HEK293 (cell line): ENCODE measurements around the gene OTOS.

ENCODE experiments used
- CTCF ChIA-PET: fragments of 350-600 bp; formaldehyde crosslinking; extraction: SDS; loops from one replicate; lab custom pipeline; 2021; ENCODE audit warnings: antibody characterized with exemption; lab: Yijun Ruan, JAX
- POLR2A ChIA-PET: fragments of 300-600 bp; formaldehyde crosslinking; extraction: SDS; loops from one replicate; lab custom pipeline; 2020; ENCODE audit warnings: antibody characterized with exemption, inconsistent platforms; lab: Yijun Ruan, JAX
- H3K27ac ChIP-seq: fragments of 200-500 bp; sonication (Bioruptor generic); 2 replicates; pipeline ENCODE4 v1.5.1; 2014; ENCODE audit warnings: low read depth, low read length, control low read depth, inconsistent platforms; ENCODE audit errors: extremely low read depth
- H3K36me3 ChIP-seq, 2 experiments: fragments of 200-500 bp in 1 of 2; sonication (Bioruptor generic) in 1 of 2; 1 replicate in 1 of 2; 2 replicates in 1 of 2; pipeline ENCODE4 v1.5.1; 2014 to 2017; ENCODE audit warnings: inconsistent platforms in 2 of 2, low read length in 2 of 2; ENCODE audit not compliant: control insufficient read depth in 2 of 2, insufficient read depth in 1 of 2
- H3K4me1 ChIP-seq: fragments of 200-500 bp; sonication (Bioruptor generic); 2 replicates; pipeline ENCODE4 v1.5.1; 2014; ENCODE audit warnings: mild to moderate bottlenecking, low read length, inconsistent platforms; ENCODE audit not compliant: control insufficient read depth, insufficient read depth
- H3K4me3 ChIP-seq: 2 replicates; pipeline ENCODE4 v1.5.1; 2011; ENCODE audit warnings: low read depth, mild to moderate bottlenecking, control low read depth, low read length, moderate library complexity
- H3K9me3 ChIP-seq: fragments of 200-500 bp; sonication (Bioruptor generic); 2 replicates; pipeline ENCODE4 v1.5.1; 2014; ENCODE audit warnings: low read depth, low read length, inconsistent platforms; ENCODE audit not compliant: control insufficient read depth, insufficient read depth
- AEBP2 ChIP-seq: fragments of 450-650 bp; formaldehyde crosslinking; IDR thresholded peaks from 2 replicates; pipeline ENCODE4 v1.5.1; 2016; ENCODE audit warnings: missing biosample characterization, missing genetic modification characterization, borderline replicate concordance
- KLF8 ChIP-seq: fragments of 450-650 bp; formaldehyde crosslinking; IDR thresholded peaks from 2 replicates; pipeline ENCODE4 v1.5.1; 2016; ENCODE audit warnings: missing biosample characterization, missing genetic modification characterization
- RBAK ChIP-seq: fragments of 450-650 bp; formaldehyde crosslinking; IDR thresholded peaks from 2 replicates; pipeline ENCODE4 v1.5.1; 2016; ENCODE audit warnings: missing biosample characterization, missing genetic modification characterization
- SP2 ChIP-seq: fragments of 450-650 bp; formaldehyde crosslinking; IDR thresholded peaks from 2 replicates; pipeline ENCODE4 v1.5.1; 2016; ENCODE audit warnings: missing biosample characterization, missing genetic modification characterization
- SP7 ChIP-seq: fragments of 450-650 bp; formaldehyde crosslinking; IDR thresholded peaks from 2 replicates; pipeline ENCODE4 v1.5.1; 2016; ENCODE audit warnings: missing biosample characterization, missing genetic modification characterization
- TRIM28 ChIP-seq: IDR thresholded peaks from 2 replicates; pipeline ENCODE4 v1.6.1; 2011; ENCODE audit warnings: low read length, control low read depth, borderline replicate concordance
- TSHZ1 ChIP-seq: fragments of 450-650 bp; formaldehyde crosslinking; IDR thresholded peaks from 2 replicates; pipeline ENCODE4 v1.5.1; 2016; ENCODE audit warnings: missing biosample characterization, missing genetic modification characterization, borderline replicate concordance
- ZNF121 ChIP-seq: fragments of 450-650 bp; formaldehyde crosslinking; IDR thresholded peaks from 2 replicates; pipeline ENCODE4 v1.5.1; 2016; ENCODE audit warnings: missing biosample characterization, missing genetic modification characterization
- ZNF24 ChIP-seq: fragments of 450-650 bp; formaldehyde crosslinking; IDR thresholded peaks from 2 replicates; pipeline ENCODE4 v1.5.1; 2016; ENCODE audit warnings: missing biosample characterization, missing genetic modification characterization
- ZNF280D ChIP-seq: fragments of 450-650 bp; formaldehyde crosslinking; IDR thresholded peaks from 2 replicates; pipeline ENCODE4 v1.5.1; 2016; ENCODE audit warnings: missing biosample characterization, missing genetic modification characterization
- ZNF292 ChIP-seq: fragments of 450-650 bp; formaldehyde crosslinking; IDR thresholded peaks from 2 replicates; pipeline ENCODE4 v1.5.1; 2016; ENCODE audit warnings: low read depth, missing biosample characterization, missing genetic modification characterization, borderline replicate concordance
- ZNF311 ChIP-seq: fragments of 450-650 bp; formaldehyde crosslinking; IDR thresholded peaks from 2 replicates; pipeline ENCODE4 v1.5.1; 2017; ENCODE audit warnings: missing biosample characterization, missing genetic modification characterization, borderline replicate concordance
- ZNF433 ChIP-seq: fragments of 450-650 bp; formaldehyde crosslinking; IDR thresholded peaks from 2 replicates; pipeline ENCODE4 v1.5.1; 2016; ENCODE audit warnings: missing biosample characterization, missing genetic modification characterization, low read depth
- ZNF513 ChIP-seq: fragments of 450-650 bp; IDR thresholded peaks from 2 replicates; pipeline ENCODE4 v1.5.1; 2018; ENCODE audit warnings: missing biosample characterization, missing genetic modification characterization
- ZNF514 ChIP-seq: fragments of 450-650 bp; formaldehyde crosslinking; IDR thresholded peaks from 2 replicates; pipeline ENCODE4 v1.5.1; 2016; ENCODE audit warnings: missing biosample characterization, missing genetic modification characterization
- ZNF530 ChIP-seq: fragments of 450-650 bp; formaldehyde crosslinking; IDR thresholded peaks from 2 replicates; pipeline ENCODE4 v1.5.1; 2016; ENCODE audit warnings: low read depth, missing biosample characterization, missing genetic modification characterization
- ZNF701 ChIP-seq: fragments of 450-650 bp; formaldehyde crosslinking; IDR thresholded peaks from 2 replicates; pipeline ENCODE4 v1.5.1; 2016; ENCODE audit warnings: missing biosample characterization, missing genetic modification characterization
- TF ChIP-seq, protein P1 (sequence below): fragments of 450-650 bp; formaldehyde crosslinking; IDR thresholded peaks from 2 replicates; pipeline ENCODE4 v1.5.1; 2016; ENCODE audit warnings: missing biosample characterization, missing genetic modification characterization
- TF ChIP-seq, protein P2 (sequence below): fragments of 450-650 bp; formaldehyde crosslinking; IDR thresholded peaks from 2 replicates; pipeline ENCODE4 v1.5.1; 2017; ENCODE audit warnings: missing biosample characterization, missing genetic modification characterization
- TF ChIP-seq, protein P3 (sequence below): fragments of 450-650 bp; formaldehyde crosslinking; IDR thresholded peaks from 2 replicates; pipeline ENCODE4 v1.5.1; 2016; ENCODE audit warnings: missing biosample characterization, missing genetic modification characterization

The OTOS gene

GRCh38 chr2:240143276-240143675, 2.8 kb upstream of the OTOS start:
- no peak for TF ChIP-seq TRIM28
- TF ChIP-seq KLF8 (tag by site-specific recombination) = no peak
- no peak for TF ChIP-seq ZNF514 (tag by site-specific recombination)
- TF ChIP-seq, protein P1, sequence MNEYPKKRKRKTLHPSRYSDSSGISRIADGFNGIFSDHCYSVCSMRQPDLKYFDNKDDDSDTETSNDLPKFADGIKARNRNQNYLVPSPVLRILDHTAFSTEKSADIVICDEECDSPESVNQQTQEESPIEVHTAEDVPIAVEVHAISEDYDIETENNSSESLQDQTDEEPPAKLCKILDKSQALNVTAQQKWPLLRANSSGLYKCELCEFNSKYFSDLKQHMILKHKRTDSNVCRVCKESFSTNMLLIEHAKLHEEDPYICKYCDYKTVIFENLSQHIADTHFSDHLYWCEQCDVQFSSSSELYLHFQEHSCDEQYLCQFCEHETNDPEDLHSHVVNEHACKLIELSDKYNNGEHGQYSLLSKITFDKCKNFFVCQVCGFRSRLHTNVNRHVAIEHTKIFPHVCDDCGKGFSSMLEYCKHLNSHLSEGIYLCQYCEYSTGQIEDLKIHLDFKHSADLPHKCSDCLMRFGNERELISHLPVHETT = no peak
- TF ChIP-seq SP7 = no peak
- TF ChIP-seq ZNF280D = no peak
- CTCF ChIA-PET = interaction anchor here (0.7 to 5.3 kb wide), 17 partner anchors 9 to 1111 kb away, joined by 3 to 123 read pairs (median 5); no protein-coding TSS in a partner anchor
- H3K9me3 ChIP-seq = no peaks in the 10 kb centered on the region
- POLR2A ChIA-PET = interaction anchor here (1.1 kb wide), 1 partner anchor 118 kb away, joined by 3 read pairs; the partner anchor contains the start of gene NDUFA10
- no peak overlapping the region for H3K27ac ChIP-seq
- H3K4me3 ChIP-seq = no peak overlapping the region
- no peaks in the 10 kb centered on the region for H3K36me3 ChIP-seq
- no peaks in the 10 kb centered on the region for H3K4me1 ChIP-seq

GRCh38 chr2:240142859-240143258, 2.4 kb upstream of the OTOS start:
- Histone ChIP-seq H3K4me1 (no peaks in the 10 kb centered on the region), H3K27ac (no peak overlapping the region), H3K9me3 (no peaks in the 10 kb centered on the region), H3K4me3 (no peak overlapping the region), H3K36me3 (no peaks in the 10 kb centered on the region)
- CTCF ChIA-PET = interaction anchor here (0.7 to 5.3 kb wide), 14 partner anchors 9 to 152 kb away, joined by 3 to 123 read pairs (median 5); no protein-coding TSS in a partner anchor
- POLR2A ChIA-PET = interaction anchor here (1.1 kb wide), 1 partner anchor 117 kb away, joined by 3 read pairs; the partner anchor contains the start of gene NDUFA10
- TF ChIP-seq ZNF292 (tag by site-specific recombination) (no peak), ZNF121 (no peak), ZNF513 (tag by site-specific recombination) (no peak), ZNF433 (tag by site-specific recombination) (no peak), ZNF701 (tag by site-specific recombination) (no peak), TSHZ1 (tag by site-specific recombination) (no peak), RBAK (tag by site-specific recombination) (no peak), SP2 (tag by site-specific recombination) (no peak), AEBP2 (tag by site-specific recombination) (no peak), ZNF311 (tag by site-specific recombination) (no peak), ZNF24 (tag by site-specific recombination) (no peak), ZNF530 (tag by site-specific recombination) (no peak)
- TF ChIP-seq, protein P2, sequence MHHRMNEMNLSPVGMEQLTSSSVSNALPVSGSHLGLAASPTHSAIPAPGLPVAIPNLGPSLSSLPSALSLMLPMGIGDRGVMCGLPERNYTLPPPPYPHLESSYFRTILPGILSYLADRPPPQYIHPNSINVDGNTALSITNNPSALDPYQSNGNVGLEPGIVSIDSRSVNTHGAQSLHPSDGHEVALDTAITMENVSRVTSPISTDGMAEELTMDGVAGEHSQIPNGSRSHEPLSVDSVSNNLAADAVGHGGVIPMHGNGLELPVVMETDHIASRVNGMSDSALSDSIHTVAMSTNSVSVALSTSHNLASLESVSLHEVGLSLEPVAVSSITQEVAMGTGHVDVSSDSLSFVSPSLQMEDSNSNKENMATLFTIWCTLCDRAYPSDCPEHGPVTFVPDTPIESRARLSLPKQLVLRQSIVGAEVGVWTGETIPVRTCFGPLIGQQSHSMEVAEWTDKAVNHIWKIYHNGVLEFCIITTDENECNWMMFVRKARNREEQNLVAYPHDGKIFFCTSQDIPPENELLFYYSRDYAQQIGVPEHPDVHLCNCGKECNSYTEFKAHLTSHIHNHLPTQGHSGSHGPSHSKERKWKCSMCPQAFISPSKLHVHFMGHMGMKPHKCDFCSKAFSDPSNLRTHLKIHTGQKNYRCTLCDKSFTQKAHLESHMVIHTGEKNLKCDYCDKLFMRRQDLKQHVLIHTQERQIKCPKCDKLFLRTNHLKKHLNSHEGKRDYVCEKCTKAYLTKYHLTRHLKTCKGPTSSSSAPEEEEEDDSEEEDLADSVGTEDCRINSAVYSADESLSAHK (tag by site-specific recombination) = no peak
- TF ChIP-seq, protein P3, sequence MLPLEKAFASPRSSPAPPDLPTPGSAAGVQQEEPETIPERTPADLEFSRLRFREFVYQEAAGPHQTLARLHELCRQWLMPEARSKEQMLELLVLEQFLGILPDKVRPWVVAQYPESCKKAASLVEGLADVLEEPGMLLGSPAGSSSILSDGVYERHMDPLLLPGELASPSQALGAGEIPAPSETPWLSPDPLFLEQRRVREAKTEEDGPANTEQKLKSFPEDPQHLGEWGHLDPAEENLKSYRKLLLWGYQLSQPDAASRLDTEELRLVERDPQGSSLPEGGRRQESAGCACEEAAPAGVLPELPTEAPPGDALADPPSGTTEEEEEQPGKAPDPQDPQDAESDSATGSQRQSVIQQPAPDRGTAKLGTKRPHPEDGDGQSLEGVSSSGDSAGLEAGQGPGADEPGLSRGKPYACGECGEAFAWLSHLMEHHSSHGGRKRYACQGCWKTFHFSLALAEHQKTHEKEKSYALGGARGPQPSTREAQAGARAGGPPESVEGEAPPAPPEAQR (tag by site-specific recombination) = no peak
